Measurements from ENCODE around the gene RBM4.

The RBM4 gene

DNA sequence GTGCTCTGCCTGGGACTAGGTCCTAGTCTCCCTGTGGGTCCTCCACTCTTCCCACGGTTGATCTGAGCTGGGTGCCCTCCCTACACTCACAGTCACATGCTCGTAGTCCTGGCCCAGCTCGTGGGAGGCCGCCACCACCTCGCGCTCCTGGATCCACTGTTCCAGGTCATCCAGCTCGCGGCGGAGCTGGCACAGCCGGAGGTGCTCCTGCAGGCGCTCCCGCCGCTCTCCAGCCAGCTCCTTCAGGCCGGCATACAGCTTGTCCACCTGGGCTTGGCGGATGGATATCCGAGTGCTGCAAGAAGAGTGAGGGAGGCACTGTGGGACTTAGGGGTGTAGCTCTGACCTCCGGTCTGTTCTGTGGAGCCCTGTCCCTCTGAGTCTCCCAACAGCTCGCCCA, 53.9 kb downstream of the RBM4 start:
- no peak for DNase-seq

DNA sequence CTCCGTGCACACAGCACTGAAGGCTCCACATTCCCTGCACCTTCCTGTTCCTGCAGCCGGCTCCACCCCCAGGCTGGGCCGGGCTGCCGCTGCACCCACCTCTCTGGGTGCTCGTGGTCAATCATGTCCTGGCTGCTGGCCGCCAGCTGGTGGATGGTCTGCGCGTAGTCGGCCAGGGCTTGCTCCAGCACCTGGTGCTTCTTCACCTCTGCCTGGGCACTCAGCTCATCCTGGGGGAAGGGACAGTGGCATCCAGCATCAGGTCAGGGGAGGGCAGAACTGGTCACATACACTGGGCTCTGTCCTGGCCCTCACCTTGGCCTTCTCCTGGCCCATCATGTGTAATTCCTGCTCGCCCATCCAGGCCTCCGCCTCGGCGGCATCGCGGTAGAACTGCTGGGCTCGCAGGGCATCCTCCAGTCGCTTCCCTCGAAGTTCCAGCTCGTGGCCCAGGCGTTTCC, 54.4 kb downstream of the RBM4 start:
- DNase-seq: no peak

DNA sequence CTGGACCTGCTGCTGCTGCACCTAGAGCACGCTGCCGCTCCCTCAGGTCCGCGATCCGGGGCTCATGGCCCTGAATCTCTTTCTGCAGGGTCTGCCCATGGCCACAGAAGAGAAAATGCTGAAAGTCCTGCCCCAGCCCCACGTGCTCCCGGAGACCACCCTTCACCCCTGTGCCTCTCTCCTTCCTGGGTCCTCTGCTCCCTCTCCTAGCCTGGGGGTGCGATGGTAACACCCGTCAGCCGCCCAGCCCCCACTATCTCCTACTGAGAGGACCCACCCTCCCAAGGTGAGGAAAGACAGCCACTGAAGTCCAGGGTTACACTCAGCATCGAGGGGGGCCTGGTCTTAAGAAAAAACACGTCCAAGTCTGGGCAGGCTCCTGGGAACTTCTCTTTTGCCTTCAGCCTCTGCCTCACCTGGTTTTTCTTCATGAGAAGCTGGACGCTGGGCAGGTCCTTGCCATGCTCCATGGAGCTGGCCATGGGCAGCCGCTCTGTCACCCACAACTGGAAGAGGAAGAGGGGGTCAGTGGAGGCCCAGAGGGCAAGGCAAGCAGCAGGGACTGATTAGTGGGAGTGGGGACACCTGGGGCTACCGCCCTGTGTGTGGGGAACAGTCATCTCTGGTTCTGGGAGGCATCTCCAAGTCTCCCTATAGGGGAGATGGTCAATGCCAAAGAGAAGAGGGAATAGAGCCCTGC, 55.0 kb downstream of the RBM4 start:
- no peak for DNase-seq

GRCh38 chr11:66694056-66694410, 55.5 kb downstream of the RBM4 start:
- no peak for DNase-seq

- peak; percentile 87 to 94 for DNase-seq
Observed at GRCh38 chr11:66694732-66695207, 56.3 kb downstream of the RBM4 start.
